Measurements from ENCODE around the gene BACE1.
"Not testable (repeated sequence)": the region's sequence is repeated elsewhere in the genome, so short reads cannot be mapped to it uniquely, and the experiment has no call there.

BACE1 gene

DNA sequence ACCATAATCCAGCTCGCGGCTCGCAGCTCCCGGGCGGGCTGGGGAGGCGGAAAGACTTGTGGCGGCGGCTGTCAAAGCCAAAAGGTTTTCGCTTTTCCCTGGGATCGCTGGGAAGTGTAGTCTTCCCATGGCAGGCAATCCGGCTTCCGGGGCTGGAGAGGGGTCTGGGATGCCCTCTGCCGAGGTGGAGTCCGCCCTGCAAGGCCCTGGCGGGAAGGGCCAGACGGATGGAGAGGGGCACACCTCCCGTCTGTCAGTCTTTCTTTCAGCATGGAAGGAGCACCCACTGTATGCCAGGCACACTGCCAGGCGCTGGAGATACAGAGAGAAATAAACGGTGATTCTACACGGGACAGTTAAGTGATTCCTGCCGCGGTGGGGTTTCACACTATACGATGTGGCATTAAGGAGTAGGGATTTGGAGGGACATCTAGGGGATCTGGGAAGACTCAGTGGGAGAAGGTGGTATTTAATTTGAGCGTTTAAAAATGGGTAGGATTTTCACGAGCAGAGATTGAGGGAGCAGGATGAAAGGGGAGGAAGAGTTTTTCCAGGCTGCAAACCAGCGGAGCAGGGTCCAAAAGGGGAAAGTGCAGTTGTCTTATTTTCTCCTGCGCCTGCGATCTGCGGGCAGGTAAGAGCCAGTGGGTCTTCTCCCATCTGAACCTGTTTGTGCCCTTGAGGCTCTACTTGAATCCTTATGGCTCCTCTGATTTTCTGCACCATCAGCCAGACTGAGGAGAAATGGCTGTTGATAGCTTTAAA, at the start of gene BACE1:
BACE1 (minus strand) TSS at position 60 of the 765 bp plus-strand sequence. CDS start 461 bp downstream, outside the sequence.
- DNase-seq, result peak; percentile 18

DNA sequence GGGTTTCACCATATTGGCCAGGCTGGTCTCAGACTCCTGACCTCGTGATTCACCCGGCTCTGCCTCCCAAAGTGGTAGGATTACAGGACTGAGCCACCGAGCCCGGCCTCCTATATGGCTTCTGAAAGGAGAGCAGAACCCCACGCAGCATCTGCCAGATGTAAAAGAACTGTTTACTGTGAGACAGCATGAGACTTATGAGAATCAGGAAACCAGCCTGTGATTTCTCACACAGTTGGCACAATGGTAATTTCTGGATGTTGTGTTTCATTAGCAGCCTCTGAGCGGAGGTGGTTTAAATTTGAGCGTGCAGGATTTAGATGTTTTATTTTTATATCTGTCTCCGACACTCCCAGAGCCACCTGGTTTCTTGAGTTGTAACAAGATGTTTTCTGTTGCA, 45.4 kb upstream of the BACE1 start:
- DNase-seq, result no peak

DNA sequence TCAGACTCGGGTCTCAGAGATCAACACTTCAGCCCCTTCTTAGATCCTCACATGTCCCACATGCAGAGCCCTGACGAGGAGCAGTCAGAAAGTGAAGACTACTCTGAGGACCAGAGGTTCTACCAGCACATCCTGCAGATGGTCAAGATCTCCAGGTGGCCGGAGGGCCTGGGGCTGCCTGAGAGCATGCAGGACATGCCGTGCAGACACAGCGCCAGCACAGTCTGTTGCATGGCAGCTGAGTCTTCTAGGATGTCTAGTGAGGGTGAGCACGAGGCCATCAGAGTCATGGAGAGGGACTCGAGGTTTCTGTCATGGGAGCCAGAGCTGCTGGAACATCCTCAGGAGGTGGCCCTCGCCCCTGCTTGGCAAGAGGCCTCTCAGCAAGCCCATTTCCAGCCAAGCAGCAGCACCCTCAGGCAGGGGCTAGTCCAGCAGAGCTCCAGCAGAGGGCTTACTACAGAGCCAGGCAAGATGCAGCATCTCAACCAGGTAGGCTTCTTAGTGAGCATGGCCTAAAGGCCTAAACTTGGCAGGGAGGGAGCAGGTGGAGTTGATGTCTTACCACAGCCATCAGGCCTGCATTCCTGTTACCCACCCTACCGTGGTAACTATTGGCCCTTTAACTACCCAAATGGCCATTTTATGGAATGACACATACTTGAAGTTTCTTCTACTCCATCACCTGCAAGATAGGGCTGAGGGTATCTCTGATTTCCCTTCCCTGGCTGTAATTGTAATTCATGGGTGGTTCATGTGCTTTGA, 40.3 kb upstream of the BACE1 start:
- no peak for DNase-seq

DNA sequence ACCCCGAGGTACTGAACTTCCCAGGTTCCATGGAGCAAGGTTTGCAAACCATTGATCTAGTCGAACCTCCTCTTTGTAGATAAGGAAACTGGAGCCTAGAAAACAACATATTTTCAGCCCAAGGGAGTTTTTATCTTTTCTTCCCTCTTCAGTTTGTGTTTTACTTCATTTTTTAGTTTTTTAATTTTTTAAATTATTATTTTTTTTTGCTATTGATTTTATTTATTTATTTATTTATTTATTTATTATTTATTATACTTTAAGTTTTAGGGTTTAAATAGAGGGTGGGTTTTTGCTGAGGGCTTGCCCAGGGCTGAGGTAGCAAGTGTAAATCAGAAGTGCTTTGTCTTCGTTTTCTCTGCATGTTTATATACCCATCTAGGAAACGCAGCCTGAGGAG, 38.5 kb upstream of the BACE1 start:
- no peak for DNase-seq

DNA sequence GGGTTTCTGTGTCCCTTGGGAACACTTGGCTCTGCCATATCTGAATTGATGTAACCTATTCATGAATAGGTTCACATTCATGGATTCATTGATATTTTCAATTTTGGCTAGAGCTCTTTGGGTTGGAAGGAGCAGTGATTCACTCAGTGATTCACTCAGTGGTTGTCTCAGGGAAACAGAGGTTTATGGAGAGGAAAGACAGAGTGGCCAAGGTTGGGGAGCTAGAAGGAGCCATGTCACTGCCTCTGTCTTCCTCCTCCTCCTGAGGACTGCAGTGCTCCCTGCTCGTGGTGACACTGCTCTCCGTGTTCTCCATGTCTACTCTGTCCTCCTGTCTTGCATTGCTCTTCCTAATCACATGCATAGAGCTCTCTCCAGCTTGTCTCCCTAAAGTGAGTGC, 29.0 kb upstream of the BACE1 start:
- DNase-seq, result no peak

DNA sequence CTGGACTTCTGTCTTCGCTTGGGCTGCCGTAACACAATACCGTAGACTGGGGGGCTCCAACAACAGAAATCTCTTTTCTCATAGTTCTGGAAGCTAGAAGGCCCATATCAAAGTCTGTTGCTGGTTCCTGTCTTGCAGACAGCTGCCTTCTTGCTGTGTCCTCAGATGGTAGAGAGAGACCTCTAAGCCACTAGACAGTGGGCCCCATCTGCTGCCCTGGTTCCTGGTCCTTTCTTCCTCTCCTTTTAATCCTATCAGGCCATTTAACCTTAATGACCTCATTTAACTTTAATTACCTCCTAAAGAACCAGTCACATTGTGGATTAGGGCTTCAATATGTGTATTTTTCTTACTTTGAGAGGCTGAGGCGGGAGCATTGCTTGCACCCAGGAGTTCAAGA, 21.0 kb upstream of the BACE1 start:
- DNase-seq, result no peak

DNA sequence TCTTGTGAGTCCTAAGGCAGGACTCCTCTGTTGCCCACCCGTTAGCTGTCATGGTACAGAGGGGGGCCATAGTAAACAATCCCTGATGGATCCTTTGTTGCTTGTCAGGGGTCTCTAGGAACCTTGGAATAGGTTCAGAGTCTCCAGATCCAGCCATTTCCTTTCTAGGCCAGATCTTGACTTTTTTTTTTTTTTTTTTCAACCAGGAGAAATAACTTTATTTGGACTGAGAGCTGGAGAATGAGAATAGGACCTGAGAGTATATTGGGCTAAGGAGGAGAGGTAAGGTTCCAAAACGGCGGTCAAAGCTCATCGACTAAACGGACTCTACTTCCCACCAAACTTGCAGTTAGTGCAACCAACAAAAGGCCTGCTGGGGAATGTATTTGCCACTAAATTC, 19.3 kb upstream of the BACE1 start:
- DNase-seq, result no peak

DNA sequence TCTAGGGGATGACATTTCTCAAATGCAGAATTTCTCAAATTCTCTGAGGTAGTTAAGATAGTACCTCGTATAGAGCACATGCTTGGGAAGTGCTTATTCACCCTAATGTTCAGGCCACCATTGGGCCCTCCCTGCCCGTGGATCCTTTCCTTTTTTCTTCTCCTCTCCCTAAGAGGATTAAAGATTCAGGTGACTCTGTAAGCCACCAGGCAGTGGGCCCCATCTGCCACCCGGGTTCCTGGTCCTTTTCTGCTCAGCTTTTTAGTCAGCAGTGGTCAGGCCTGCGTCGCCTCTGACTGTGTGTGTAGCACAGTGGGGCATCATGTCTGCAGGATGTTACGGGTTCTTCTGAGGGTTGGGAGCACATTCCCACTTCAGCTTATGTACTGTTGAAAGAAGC, 18.8 kb upstream of the BACE1 start:
- no peak for DNase-seq

DNA sequence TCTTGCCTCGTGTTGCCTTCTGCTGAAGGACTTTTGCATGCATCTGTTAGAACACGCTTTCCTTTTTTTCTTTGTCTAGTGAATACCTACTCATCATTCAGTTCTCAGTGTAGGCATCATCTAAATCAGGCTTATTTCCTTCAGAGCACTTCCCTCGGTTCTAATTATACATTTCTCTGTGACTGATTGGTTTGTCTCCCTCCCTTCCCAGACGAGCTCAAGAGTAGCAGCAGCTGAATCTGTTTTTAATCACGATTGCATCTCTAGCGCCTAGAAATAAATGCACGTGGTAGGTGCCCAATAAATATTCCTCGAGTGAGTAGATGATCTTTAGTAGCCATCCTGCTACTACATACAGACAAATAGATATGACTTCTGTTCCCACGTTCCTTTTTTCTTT, 17.9 kb upstream of the BACE1 start:
- DNase-seq, result no peak

DNA sequence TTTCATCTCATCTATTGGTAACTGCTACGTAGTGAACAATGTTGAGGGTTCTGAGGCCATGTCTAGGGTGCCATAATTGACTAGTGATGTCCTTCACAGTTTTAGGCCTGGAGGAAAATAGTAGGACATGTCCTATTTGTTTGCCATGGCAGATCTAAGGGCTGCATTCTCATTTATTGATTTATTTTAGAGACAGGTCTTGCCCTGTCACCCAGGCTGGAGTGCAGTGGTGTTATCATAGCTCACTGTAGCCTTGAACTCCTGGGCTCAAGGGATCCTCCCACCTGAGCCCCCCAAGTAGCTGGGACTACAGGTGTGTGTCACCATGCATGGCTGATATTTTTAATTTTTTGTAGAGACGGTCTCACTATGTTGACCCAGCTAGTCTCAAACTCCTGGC, 16.8 kb upstream of the BACE1 start:
- DNase-seq, result no peak

DNA sequence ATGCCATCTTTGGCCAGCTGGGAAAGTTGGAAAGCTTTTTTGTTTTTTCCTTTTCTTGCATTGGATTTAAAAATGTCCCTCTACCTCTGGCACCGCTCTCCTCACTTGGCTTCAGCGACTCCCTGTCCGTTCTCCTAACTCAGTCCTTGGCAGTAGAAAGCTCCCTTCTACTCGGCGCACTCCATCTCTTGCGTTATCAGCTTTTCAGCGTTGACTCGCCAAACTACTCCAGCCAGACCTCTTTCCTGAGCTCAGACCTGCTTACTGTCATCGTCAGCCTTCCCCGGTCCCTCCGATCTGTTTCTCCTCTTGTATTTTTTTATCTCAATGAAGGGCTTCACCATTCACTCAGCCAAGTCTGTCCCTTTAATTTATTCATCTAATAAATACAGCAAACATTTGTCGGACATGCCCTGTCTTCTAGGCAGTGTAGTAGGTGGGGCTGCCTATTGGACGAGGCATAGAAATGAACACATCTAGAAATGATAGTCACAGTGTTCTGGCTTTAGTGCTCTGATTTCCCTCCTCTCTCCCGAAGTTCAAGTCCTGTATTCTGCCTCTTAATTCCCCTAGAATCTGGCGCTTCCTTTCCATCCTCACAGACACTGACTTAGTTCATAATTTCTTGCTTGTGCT, 12.4 kb upstream of the BACE1 start:
- peak; percentile 19 for DNase-seq

DNA sequence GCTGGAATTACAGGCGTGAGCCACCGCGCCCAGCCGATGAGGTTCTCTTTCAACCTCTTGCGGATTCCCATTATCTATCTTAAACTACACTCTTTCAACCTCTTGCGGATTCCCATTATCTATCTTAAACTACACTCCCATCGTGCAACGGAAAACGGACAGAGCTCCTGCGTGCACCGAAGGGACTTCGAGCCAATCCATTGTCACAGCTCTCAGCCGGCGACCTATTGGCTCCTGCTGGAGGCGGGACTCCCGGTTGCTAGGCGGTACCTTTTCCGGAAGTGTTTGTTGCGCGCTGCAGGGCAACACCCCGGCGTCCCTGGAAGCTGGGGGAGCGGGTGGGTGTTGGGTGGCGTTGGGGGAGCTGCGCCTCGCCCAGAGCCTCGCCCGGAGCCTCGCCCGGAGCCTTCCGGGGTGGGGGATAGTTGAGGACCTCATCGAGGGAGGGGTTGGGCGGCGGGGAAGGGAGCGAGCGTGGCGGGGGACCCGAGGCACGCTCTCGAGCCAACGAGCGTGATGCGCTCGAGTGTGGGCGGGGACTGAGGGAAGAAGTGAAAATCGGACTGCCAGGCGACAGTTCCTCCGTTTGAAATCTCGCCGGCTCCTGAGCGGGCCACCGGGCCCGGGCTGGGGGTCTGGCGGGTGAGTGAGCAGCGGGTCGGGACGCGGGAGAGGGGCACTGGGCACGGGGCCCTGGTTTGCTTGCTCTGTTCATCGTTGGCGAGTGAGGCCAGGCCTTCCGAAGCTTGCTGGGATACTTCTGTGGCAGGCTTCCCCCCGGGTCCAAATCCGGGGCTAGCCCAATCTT, 11.7 kb upstream of the BACE1 start, which contains the start of gene CEP164:
CEP164 (plus strand) TSS at position 288 of the 808 bp plus-strand sequence. CDS start 10,733 bp downstream, outside the sequence.
- peak; percentile 96 for DNase-seq

DNA sequence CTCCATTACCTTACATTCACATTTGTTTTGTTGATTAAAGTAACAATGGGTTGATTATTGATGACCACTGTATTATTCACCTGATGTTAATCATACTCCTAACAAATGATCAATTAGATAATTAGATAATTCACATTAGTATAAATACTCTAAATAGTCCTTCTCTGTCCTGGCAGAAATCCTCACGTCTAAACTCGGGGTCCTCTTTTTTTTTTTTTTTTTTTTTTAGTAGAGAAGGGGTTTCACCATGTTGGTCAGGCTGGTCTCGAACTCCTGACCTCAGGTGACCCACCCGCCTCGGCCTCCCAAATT, 11.2 kb upstream of the BACE1 start:
- not testable (repeated sequence) for DNase-seq

DNA sequence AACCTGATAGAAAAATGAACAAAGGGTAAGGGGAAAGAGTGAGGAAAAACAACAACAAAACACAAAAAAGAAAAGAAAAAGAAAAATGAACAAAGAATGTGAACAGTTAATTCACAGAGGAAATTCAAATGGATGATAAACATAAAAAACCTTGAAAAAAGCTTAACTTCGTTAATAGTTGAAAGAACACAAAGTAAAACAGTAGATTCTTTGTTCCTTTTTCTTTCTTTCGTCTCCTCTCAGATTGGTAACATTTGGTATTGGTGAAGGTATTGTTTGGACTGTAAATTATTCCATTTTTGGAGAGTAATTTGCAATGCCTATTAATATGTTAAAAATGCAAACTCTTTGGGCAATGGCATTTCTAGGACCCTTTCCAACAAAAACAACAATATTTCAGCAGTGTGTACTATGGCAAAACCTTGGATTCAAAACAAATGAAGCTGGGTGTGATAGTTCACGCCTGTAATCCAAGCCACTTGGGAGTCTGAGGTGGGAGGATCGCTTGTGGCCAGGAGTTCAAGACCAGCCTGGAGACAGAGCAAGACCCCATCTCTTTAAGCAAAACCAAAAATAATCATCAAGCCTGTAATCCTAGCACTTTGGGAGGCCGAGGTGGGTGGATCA, 3.3 kb upstream of the BACE1 start:
- no peak for DNase-seq

DNA sequence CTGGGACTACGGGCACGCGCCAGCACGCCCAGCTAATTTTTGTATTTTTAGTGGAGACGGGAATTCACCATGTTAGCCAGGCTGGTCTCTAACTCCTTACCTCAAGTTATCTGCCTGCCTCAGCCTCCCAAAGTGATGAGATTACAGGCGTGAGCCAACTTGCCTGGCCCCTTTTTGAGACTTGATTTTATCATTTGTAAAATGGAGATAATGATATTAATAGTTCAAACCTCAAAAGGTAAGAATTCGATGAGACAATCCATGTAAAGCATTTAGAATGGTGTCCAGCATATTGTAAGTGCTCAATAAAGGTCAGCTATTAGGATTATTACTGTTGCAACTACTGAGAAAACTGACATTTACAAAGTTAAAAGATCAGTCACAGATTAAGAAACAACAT, 2.7 kb upstream of the BACE1 start:
- no peak for DNase-seq

DNA sequence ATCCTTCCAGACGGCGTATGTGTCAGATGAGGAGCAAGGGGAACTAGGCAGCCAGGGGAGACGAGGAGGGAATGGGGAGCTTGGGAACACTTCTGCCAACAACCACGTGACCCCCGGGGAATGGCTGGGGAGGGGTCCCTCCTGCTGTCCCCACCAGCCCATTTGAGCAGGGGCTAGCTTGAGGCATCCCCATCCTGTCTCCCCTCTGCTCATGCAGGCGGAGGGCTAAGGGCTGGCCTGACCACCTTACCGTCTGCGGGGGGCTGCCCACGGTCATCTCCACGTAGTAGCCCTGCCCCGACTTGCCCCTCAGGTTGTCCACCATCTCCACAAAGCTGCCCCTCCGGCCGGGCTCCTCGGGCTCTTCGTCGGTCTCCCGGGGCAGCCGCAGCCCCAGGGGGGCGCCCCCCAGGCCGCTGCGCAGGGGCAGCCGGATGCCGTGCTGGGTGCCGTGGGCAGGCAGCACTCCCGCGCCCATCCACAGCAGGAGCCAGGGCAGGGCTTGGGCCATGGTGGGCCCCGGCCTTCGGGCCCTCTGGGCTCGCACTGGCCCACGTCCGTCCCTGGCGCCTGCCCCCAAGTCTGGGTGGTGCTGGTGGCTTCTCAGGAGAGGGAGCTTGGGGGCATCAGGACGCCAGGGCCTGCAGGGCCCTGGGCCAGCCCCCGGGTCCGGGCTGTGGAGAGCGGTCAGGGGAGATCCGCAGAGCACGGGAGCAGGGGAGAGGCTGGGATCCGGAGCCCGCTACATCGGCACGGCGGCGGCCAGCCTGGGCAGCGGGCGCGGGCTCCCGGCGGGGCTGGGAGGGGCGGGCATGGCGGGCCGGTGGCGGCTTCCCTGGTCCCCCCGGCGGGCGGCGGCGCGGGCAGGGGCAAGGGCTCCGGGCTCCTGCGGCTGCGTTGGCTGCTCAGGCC, 515 bp downstream of the BACE1 start:
- peak; percentile 4 for DNase-seq

DNA sequence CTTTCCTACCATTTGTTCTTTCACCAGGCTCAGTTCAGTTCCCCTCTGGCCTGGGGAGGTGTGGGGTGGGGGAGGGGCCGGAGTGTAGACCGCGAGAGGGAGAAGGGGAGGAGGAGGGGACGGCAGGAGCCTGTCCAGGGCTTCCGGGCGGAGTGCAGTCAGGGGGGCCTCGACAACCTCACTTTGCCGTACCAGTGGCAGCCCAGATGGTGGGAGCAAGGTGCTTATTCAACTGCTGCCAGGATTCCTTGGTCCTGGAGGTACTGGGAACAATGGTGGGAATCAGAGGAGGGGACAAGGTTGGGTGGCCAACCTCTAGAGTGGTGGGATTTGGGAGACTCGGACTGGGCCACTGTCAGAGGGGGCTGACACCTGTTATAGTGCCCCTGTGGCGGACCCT, 1.2 kb downstream of the BACE1 start:
- DNase-seq, result no peak

DNA sequence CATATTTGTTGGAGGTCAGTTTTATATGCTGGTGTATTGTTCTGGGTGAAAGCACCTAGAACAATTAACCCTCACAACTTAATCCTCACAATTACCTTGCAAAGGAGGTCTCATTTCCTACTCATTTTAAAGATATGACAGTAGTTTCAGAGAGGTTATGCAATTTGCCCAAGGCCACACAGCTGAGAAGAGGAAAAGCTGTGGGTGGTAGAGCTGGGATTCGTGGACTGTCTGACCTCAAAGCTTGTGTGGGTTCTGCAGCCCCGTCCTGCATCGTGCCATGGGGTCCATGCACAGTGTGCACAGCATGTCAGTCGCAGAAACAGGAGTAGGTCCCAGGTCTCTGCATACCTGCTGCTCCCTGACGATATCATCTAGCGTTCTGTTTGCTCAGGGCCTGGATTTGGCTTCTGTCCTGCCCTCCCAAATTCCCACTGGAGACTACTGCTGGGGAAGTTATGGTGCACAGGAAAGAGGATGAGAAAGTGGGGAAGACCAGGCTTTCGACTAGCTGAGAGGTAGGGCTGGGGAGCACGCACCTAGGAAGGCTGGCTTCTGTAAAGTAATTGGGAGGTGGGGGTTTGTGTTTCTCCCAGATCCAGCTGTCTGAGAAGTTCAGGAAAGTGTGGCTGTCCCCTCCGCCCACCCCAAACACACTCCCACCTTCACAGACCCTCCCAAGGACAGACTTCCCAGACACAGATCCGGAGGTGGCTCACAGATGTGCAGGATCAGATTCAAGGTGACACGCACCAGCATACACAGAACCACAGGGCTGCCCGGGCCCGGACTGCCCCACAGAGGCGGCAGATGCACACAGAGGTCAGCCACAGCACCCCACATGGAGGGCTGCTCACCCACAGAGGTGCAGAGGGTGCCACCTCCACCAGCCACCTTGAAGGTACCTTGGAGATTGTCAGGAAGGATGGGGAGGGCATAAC, 2.0 kb downstream of the BACE1 start:
- DNase-seq, result no peak

DNA sequence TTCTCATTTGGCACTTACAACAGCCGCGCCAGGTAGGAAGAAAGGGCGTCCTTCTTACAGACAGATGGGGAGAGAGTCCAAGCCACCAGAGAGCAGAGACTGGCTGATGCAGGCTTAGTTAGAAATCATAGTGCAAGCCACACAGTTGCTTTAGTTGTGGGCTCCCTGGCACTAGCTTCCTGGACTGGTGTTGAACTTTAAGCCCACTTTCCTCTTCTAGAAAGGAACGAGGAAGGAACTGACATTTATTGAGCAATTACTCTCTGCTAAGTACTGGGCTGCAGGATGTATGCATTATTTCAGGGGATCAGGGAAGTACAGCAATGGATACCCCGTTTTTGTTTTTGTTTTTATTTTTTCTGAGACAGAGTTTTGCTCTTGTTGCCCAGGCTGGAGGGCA, 3.0 kb downstream of the BACE1 start:
- no peak for DNase-seq

DNA sequence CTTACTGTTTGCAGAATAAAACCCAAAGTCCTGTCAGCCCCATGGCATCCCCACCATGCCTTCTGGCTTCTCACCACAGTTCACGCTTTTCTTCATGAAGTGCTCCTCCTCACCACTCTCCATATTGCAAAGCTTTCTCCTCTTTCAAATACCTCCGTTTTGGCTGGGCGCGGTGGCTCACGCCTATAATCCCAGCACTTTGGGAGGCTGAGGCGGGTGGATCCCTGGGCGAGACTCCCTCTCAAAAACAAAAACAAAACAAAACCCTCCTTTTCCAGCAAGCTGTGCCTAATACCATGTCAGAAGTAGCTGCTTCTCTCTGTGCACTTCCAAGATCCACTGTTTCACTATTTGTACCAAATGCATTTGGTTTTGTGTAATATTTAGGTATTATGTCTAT, 6.7 kb downstream of the BACE1 start:
- DNase-seq, result no peak
